Transverse colon (tissue), 4 donors: Measurements from ENCODE around the gene ZIC3. TPM values are rescaled to one million over a fixed set of nuclear protein-coding genes. Genes with fewer than 3 reads are reported as not detected.
A peak's percentile ranks its signal among the peaks of the same experiment; 100 is the strongest.

Source experiments
- DNase-seq: peaks from one replicate; pipeline ENCODE4 v3.0.0-alpha.2; 2019
- H3K27ac ChIP-seq, 4 donors: fragments of 200-600 bp; sonication (generic); 2 replicates each; pipeline ENCODE4 v1.5.1; 2016 to 2018; ENCODE audit warnings: inconsistent platforms in 4 of 4
- H3K27me3 ChIP-seq: fragments of 200-600 bp; sonication (generic); 2 replicates; pipeline ENCODE4 v1.5.1; 2017; ENCODE audit warnings: inconsistent platforms
- H3K36me3 ChIP-seq, 4 donors: fragments of 200-600 bp; sonication (generic); 2 replicates each; pipeline ENCODE4 v1.5.1; 2017 to 2019; ENCODE audit warnings: inconsistent platforms in 4 of 4
- H3K4me1 ChIP-seq, 4 donors: fragments of 200-600 bp; sonication (generic); 2 replicates each; pipeline ENCODE4 v1.5.1; 2017 to 2020; ENCODE audit warnings: inconsistent platforms in 4 of 4
- H3K4me3 ChIP-seq, 4 donors: fragments of 200-600 bp; sonication (generic); 1 replicate in 1 of 4; 2 replicates in 3 of 4; pipeline versions ENCODE4 v1.5.1 to v1.6.1; 2017 to 2019; ENCODE audit warnings: inconsistent platforms in 4 of 4
- H3K9me3 ChIP-seq, 2 donors: fragments of 200-600 bp; sonication (generic); 2 replicates each; pipeline ENCODE4 v1.5.1; 2017 to 2019; ENCODE audit warnings: inconsistent platforms in 2 of 2
- EP300 ChIP-seq: sonication (generic); formaldehyde crosslinking; IDR thresholded peaks from one replicate; pipeline ENCODE4 v1.6.1; 2017; ENCODE audit warnings: antibody characterized with exemption, low read depth
- POLR2A ChIP-seq: fragments of 450-650 bp; IDR thresholded peaks from one replicate; pipeline ENCODE4 v1.6.1; 2016; ENCODE audit warnings: antibody characterized with exemption, mild to moderate bottlenecking, moderate library complexity
- POLR2AphosphoS5 ChIP-seq, 3 donors: sonication (generic); formaldehyde crosslinking; IDR thresholded peaks; one replicate each; pipeline ENCODE4 v1.6.1; 2016; ENCODE audit warnings: antibody characterized with exemption in 3 of 3
- WGBS, 2 donors: methylation state at CpG; one replicate each; pipeline ENCODE4 v1.1.5; 2018; ENCODE audit warnings: low coverage in 1 of 2; 5-methylcytosine and 5-hydroxymethylcytosine counted together
- in situ Hi-C, 4 donors: fragments of 200-750 bp; cut with MboI; loops; one replicate each; pipeline versions ENCODE4 v1.15.0 to v1.15.1; 2017; ENCODE audit warnings: low sequenced_read_pairs in 3 of 4, low pct_ligation_motif_present in 1 of 4, low pct_unique_long_range_greater_than_20kb in 1 of 4
- intact Hi-C: fragments of 100-400 bp; cut with DNase I; formaldehyde crosslinking; loops from one replicate; pipeline ENCODE4 v1.15.1; 2023; ENCODE audit warnings: low total_unique reads
- total RNA-seq, 4 donors: library from RNA; depleted of rRNA; stranded (reverse); fragments of >200 nt; gene quantifications; one replicate each; pipeline ENCODE4 v1.1.0, GENCODE V29; 2016
- TF ChIP-seq, protein P1 (sequence below), 5 experiments: fragments of 200-600 bp in 3 of 5; fragments of 450-650 bp in 2 of 5; sonication (generic) in 3 of 5; IDR thresholded peaks; 1 replicate in 2 of 5; 2 replicates in 3 of 5; pipeline ENCODE4 v1.5.1; 2016 to 2017; ENCODE audit warnings: antibody characterized with exemption in 5 of 5, inconsistent platforms in 3 of 5, mild to moderate bottlenecking in 2 of 5, moderate library complexity in 1 of 5

The ZIC3 gene
- total RNA-seq: not detected

DNA sequence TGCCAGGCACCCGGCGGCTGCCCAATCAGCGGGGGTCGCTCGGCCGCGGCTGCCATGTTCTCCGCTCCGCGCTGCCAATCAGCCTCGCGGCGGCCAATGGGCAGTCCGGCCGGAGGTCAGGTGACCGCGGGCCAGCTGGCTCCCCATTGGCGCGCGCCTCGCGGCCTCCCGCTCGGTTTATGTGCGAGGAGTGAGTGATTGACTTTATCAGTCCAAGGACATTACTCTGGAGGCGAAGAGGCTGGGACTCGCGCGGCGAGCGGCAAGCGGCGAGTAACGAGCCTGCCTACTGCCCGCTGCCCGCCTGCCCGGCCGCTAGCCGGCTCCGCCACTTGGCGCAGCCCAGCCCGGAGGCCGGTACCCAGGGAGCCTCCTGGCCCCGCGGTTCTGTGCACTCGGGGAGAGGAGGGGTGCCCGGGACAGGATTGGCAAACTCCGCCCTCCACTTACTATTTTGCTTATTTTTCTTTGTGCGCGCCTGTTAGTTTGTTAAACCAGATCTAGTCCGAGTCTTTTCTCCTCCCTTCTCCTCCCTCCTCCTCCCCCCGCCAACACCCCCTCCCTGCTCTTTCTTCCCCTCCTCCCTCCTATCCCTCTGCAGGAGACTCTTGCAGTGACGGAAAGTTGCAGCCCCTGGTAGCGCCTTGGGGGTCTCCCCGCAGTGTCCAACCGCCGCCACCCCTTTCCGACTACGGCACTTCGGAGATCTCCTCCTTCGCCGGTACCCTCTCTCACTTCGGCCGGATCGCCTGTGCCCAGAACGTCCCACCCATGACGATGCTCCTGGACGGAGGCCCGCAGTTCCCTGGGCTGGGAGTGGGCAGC is at the start of gene ZIC3:
ZIC3 (plus strand) TSS at position 207 of the 825 bp plus-strand sequence; CDS start at position 772, 565 bp downstream.
- no peak for TF ChIP-seq POLR2AphosphoS5 (IDR thresholded peaks at IDR 0.05)
- no peak for TF ChIP-seq EP300
- no peak for TF ChIP-seq POLR2A
- TF ChIP-seq, protein P1, sequence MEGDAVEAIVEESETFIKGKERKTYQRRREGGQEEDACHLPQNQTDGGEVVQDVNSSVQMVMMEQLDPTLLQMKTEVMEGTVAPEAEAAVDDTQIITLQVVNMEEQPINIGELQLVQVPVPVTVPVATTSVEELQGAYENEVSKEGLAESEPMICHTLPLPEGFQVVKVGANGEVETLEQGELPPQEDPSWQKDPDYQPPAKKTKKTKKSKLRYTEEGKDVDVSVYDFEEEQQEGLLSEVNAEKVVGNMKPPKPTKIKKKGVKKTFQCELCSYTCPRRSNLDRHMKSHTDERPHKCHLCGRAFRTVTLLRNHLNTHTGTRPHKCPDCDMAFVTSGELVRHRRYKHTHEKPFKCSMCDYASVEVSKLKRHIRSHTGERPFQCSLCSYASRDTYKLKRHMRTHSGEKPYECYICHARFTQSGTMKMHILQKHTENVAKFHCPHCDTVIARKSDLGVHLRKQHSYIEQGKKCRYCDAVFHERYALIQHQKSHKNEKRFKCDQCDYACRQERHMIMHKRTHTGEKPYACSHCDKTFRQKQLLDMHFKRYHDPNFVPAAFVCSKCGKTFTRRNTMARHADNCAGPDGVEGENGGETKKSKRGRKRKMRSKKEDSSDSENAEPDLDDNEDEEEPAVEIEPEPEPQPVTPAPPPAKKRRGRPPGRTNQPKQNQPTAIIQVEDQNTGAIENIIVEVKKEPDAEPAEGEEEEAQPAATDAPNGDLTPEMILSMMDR (IDR thresholded peaks at IDR 0.05): no peak
- H3K9me3 ChIP-seq: no peaks in the 10 kb centered on the region
- DNase-seq: peak; percentile 15
- H3K4me1 ChIP-seq: peaks cover 0 to 13% (median 0%) of the 10 kb centered on the region in 4 donors
- no peaks in the 10 kb centered on the region for H3K36me3 ChIP-seq
- WGBS, 2 donors: 50% methylated on average over 65 of the region's 69 CpGs; no CpG with 5 or more reads in 1 of the 2 donors
- in situ Hi-C loops: no loop called here
- intact Hi-C loops: no loop called here
- H3K27ac ChIP-seq: no peak within 1 kb of the TSS
- peaks cover 99% of the 10 kb centered on the region for H3K27me3 ChIP-seq
- peak within 1 kb of the TSS; percentile 32 to 57 (median 35) for H3K4me3 ChIP-seq

DNA sequence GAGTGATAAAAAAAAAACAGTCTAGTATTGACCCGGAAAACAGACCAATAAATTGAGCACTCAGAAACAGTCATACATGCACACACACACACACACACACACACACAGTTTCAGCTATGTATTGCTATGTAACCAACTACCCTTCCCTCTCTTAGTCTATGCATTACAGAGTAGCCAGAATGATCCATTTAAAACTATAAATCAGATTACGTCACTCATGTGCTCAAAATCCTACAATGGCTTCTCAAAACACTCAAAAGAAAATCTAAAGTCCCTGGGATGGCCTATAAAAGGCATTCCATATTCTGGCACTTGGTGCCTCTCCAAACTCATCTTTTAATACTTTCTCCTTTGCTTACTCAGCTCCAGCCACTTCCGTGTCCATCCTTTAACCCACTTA is 46.5 kb upstream of the ZIC3 start:
- H3K9me3 ChIP-seq: no peaks in the 10 kb centered on the region
- in situ Hi-C loops: no loop called here

DNA sequence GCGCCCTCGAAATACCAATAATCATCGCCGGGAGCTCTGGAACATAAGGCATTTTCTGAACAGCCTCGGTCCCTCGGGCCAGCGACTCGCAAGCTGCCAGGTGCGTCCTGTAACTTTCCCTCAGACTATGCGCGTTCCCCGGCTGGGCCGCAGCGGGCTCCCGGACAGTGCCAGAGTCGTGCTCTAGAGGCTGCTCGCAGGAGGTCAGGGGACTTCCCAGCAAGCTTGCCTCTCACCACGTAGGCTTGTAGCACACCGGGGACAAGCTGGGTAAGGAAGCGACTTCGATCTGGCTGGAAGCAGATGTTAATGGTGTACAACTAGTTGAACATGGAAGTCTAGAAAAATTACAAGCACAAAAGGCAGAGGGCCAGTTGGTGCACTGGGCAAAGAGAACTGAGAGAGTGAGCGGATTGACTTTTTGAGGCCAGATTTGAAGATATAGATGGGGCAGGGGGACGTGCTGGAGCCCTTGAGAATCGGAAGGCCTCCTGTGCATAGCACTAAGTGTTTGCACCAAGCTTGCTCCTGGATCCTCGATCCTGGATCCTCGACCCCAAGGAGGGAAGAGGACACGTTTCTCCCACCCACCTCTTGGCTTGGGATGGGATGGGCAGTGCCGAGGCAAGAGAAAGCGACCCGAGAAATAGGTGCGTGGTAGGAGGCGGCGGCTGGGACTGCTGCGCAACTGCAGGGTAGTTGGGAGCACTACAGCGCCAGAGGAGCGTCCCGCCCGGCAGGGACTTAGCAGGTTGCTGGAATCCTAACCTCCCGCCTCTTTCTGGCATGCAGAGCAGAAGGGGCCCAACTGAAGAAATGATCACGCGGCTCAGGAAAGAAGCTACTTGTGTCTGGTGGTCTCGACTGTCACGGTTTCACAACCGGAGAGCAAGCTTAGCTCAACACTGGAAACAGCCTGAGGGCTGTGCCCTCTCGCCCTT is 19.9 kb upstream of the ZIC3 start:
- no peaks in the 10 kb centered on the region for H3K9me3 ChIP-seq
- in situ Hi-C loops (no loop called here), intact Hi-C loops (no loop called here)
- DNase-seq: no peak
- no peak overlapping the region for H3K4me3 ChIP-seq
- no peak overlapping the region for H3K27ac ChIP-seq
- no peak for TF ChIP-seq POLR2AphosphoS5 (IDR thresholded peaks at IDR 0.05)
- TF ChIP-seq, protein P1 (IDR thresholded peaks at IDR 0.05): no peak
- TF ChIP-seq EP300: no peak
- TF ChIP-seq POLR2A: no peak
- peaks cover 54% of the 10 kb centered on the region for H3K27me3 ChIP-seq
- no peaks in the 10 kb centered on the region for H3K4me1 ChIP-seq
- 30 to 56% methylated on average over 3 to 45 of the region's 45 CpGs for WGBS, 2 donors
- H3K36me3 ChIP-seq: no peaks in the 10 kb centered on the region

More for the DNA sequence above, 46.5 kb upstream of the ZIC3 start:
- H3K4me3 ChIP-seq: no peak overlapping the region
- no peak overlapping the region for H3K27ac ChIP-seq
- no peaks in the 10 kb centered on the region for H3K36me3 ChIP-seq
- no peaks in the 10 kb centered on the region for H3K4me1 ChIP-seq
- intact Hi-C loops: loop anchor here (5.0 kb wide), 1 partner anchor 332 kb away; no protein-coding TSS in a partner anchor
- no peaks in the 10 kb centered on the region for H3K27me3 ChIP-seq
- DNase-seq: no peak
- TF ChIP-seq POLR2AphosphoS5 (IDR thresholded peaks at IDR 0.05): no peak
- no peak for TF ChIP-seq POLR2A
- TF ChIP-seq, protein P1 (IDR thresholded peaks at IDR 0.05): no peak
- TF ChIP-seq EP300: no peak
- WGBS, 2 donors: 55% methylated on average over 3 of the region's 3 CpGs; no CpG with 5 or more reads in 1 of the 2 donors

DNA sequence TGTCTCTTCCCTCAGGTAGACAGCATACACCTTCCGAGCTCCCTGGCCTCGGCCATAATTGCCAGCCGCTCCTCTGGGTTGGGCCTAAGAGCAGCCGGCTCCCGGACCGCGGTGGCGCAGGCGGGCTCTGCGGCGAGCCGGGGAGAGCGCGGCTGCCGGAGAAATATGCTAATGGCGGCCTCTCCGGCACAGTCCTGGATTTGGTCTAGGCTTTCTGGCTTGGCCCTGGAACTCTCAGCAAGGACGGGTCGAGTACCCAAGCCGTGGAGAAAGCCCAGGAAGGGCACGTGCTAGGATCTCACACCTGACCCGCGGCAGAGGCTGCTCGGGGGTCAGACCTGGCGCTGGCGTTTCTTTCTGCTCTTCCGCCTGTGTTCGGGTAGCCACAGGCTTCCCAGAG is 18.6 kb upstream of the ZIC3 start:
- no peak for DNase-seq
- Histone ChIP-seq H3K36me3 (no peaks in the 10 kb centered on the region), H3K27me3 (peaks cover 57% of the 10 kb centered on the region), H3K4me3 (no peak overlapping the region), H3K9me3 (no peaks in the 10 kb centered on the region), H3K27ac (no peak overlapping the region), H3K4me1 (no peaks in the 10 kb centered on the region)
- WGBS, 2 donors: 62% methylated on average over 28 of the region's 28 CpGs; no CpG with 5 or more reads in 1 of the 2 donors
- TF ChIP-seq POLR2AphosphoS5 (IDR thresholded peaks at IDR 0.05) (no peak), POLR2A (no peak), EP300 (no peak)
- TF ChIP-seq, protein P1 (IDR thresholded peaks at IDR 0.05): no peak
- in situ Hi-C loops: no loop called here
- intact Hi-C loops: no loop called here
